ENCODE measurements around the gene RABGGTA.

RABGGTA gene

DNA sequence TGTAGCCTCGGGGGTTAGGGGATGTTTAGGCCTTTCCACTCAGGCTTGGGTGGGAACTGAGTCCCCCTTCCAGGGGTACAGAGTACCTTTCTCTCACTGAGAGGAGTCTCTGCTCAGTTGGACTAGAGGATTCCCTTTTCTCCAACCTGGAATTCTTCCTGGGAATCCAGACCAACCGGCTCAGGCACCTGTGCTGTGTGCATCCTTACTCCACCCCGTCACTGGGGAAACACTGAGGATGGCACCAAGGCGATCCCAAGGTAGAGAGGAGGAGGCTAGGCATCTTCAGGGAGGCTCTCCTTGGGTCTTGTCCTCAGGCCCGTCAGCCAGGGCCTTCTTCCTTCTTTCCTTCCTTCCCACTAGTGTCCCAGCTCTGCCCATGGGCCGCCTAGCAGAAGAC lies 7.5 kb downstream of the RABGGTA start:
- Histone ChIP-seq H3K27me3 (ENCODE audit: insufficient read depth, low read length) (no peaks in the 10 kb centered on the region), H3K36me3 (ENCODE audit: insufficient read depth, low read length) (0 out of 2 replicates have a peak, but pooled peaks cover 3% of the 10 kb centered on the region), H3K79me2 (ENCODE audit: insufficient read depth, low read length) (no peaks in the 10 kb centered on the region), H4K20me1 (ENCODE audit: insufficient read depth, low read length) (no peaks in the 10 kb centered on the region), H3K4me2 (ENCODE audit: low read length) (no peak overlapping the region), H3K9me2 (ENCODE audit: low read depth, low read length) (no peaks in the 10 kb centered on the region), H3K4me3 (ENCODE audit: low read depth, low read length, poor library complexity, severe bottlenecking) (no peak overlapping the region), H3K9ac (ENCODE audit: low read length) (no peak overlapping the region), H2AFZ (ENCODE audit: low read length) (no peak overlapping the region), H3K4me1 (ENCODE audit: insufficient read depth, low read length, severe bottlenecking) (no peaks in the 10 kb centered on the region), H3F3A (ENCODE audit: insufficient read depth, low read length) (no peaks in the 10 kb centered on the region), H3K27ac (ENCODE audit: low read depth, low read length, poor library complexity, severe bottlenecking) (no peak overlapping the region), H3K9me3 (ENCODE audit: low read length) (no peaks in the 10 kb centered on the region)
- TF ChIP-seq, protein P1, sequence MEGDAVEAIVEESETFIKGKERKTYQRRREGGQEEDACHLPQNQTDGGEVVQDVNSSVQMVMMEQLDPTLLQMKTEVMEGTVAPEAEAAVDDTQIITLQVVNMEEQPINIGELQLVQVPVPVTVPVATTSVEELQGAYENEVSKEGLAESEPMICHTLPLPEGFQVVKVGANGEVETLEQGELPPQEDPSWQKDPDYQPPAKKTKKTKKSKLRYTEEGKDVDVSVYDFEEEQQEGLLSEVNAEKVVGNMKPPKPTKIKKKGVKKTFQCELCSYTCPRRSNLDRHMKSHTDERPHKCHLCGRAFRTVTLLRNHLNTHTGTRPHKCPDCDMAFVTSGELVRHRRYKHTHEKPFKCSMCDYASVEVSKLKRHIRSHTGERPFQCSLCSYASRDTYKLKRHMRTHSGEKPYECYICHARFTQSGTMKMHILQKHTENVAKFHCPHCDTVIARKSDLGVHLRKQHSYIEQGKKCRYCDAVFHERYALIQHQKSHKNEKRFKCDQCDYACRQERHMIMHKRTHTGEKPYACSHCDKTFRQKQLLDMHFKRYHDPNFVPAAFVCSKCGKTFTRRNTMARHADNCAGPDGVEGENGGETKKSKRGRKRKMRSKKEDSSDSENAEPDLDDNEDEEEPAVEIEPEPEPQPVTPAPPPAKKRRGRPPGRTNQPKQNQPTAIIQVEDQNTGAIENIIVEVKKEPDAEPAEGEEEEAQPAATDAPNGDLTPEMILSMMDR (IDR thresholded peaks at IDR 0.05; ENCODE audit: low read length) = no peak
- no peak for TF ChIP-seq EZH2 (IDR thresholded peaks at IDR 0.05; ENCODE audit: borderline replicate concordance, low read length)

DNA sequence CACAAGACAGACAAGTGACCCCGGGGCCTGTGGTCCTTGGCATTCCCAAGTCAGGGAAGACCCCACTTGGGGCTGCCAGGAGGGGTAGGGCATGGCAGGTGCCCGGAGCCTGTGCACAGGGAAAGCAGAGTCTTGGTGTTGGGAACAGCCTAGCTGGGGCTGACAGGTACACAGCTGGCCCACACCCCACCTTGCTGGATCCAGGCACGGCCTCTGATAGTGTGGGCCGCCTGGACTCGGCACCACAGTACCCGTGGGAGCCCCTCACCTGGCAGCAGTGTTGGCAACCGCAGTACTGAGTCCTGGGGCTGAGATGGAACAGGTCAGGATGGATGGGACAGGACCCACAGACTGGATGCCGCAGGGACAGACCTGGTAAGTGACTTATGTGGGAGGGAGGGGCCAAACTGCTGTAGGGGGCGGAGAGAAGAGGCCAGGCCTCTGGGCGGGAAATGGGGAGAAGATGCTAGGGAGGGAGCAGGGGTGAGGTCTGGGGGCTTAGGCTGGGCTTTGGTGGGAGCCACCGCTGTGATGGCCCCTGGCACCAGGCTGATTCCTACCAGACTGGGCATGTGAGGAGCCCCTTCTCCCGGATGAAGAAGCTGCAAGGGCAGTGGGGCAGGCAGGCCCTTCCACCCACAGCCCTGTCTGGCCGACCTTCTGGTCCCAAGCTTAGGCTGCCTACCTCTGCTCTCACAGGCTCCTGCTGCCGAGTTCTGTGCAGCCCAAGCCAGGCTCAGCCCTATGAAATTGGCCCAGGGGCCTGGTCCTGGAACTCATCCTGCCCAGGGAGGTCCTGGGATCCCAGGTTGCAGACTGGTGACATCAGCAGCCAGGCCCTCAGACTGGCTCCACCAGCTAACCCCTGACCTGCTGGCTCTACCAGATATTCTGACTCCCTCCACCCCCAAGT lies 8.3 kb downstream of the RABGGTA start, which contains the start of gene TGM1:
TSS of gene TGM1 (minus strand) at position 357 of the 913 bp plus-strand sequence. CDS start 825 bp downstream, outside the sequence.
- Histone ChIP-seq H3K27ac (ENCODE audit: low read depth, low read length, poor library complexity, severe bottlenecking) (no peak within 1 kb of the TSS), H3F3A (ENCODE audit: insufficient read depth, low read length) (no peaks in the 10 kb centered on the region), H3K4me3 (ENCODE audit: low read depth, low read length, poor library complexity, severe bottlenecking) (no peak within 1 kb of the TSS), H3K4me1 (ENCODE audit: insufficient read depth, low read length, severe bottlenecking) (no peaks in the 10 kb centered on the region), H2AFZ (ENCODE audit: low read length) (no peak within 1 kb of the TSS), H3K79me2 (ENCODE audit: insufficient read depth, low read length) (no peaks in the 10 kb centered on the region), H3K4me2 (ENCODE audit: low read length) (no peak within 1 kb of the TSS), H3K9me2 (ENCODE audit: low read depth, low read length) (no peaks in the 10 kb centered on the region), H3K9me3 (ENCODE audit: low read length) (no peaks in the 10 kb centered on the region), H3K36me3 (ENCODE audit: insufficient read depth, low read length) (0 out of 2 replicates have a peak, but pooled peaks cover 3% of the 10 kb centered on the region), H3K9ac (ENCODE audit: low read length) (no peak within 1 kb of the TSS), H4K20me1 (ENCODE audit: insufficient read depth, low read length) (no peaks in the 10 kb centered on the region), H3K27me3 (ENCODE audit: insufficient read depth, low read length) (no peaks in the 10 kb centered on the region)
- TF ChIP-seq, protein P1 (IDR thresholded peaks at IDR 0.05; ENCODE audit: low read length) = no peak
- no peak for TF ChIP-seq EZH2 (IDR thresholded peaks at IDR 0.05; ENCODE audit: borderline replicate concordance, low read length)

DNA sequence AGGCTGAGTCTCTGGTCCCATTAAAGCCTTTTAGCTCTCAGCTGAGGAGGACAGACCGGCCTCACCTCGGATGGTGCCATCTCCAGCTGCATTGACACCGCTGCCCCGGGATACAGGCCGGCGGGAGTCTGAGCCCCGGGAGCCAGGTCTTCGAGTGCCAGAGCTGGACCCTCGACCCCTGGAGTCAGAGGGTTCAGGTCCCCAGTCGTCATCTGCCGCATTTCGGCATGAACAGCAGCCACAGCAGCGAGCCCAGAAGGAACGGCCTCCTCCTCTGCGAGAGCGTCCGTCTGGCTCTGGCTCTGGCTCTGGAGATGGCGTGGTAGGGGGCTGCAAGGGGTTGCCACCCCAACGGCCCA lies 9.4 kb downstream of the RABGGTA start:
- H3F3A ChIP-seq (ENCODE audit: insufficient read depth, low read length) = no peaks in the 10 kb centered on the region
- 0 out of 2 replicates have a peak, but pooled peaks cover 3% of the 10 kb centered on the region for H3K36me3 ChIP-seq (ENCODE audit: insufficient read depth, low read length)
- H3K4me3 ChIP-seq (ENCODE audit: low read depth, low read length, poor library complexity, severe bottlenecking) = no peak overlapping the region
- H3K79me2 ChIP-seq (ENCODE audit: insufficient read depth, low read length) = no peaks in the 10 kb centered on the region
- no peak overlapping the region for H3K4me2 ChIP-seq (ENCODE audit: low read length)
- H3K4me1 ChIP-seq (ENCODE audit: insufficient read depth, low read length, severe bottlenecking) = no peaks in the 10 kb centered on the region
- no peak overlapping the region for H3K27ac ChIP-seq (ENCODE audit: low read depth, low read length, poor library complexity, severe bottlenecking)
- no peaks in the 10 kb centered on the region for H3K9me2 ChIP-seq (ENCODE audit: low read depth, low read length)
- no peaks in the 10 kb centered on the region for H4K20me1 ChIP-seq (ENCODE audit: insufficient read depth, low read length)
- no peak overlapping the region for H2AFZ ChIP-seq (ENCODE audit: low read length)
- TF ChIP-seq EZH2 (IDR thresholded peaks at IDR 0.05; ENCODE audit: borderline replicate concordance, low read length) = no peak
- TF ChIP-seq, protein P1 (IDR thresholded peaks at IDR 0.05; ENCODE audit: low read length) = no peak
- no peak overlapping the region for H3K9ac ChIP-seq (ENCODE audit: low read length)
- H3K9me3 ChIP-seq (ENCODE audit: low read length) = no peaks in the 10 kb centered on the region
- H3K27me3 ChIP-seq (ENCODE audit: insufficient read depth, low read length) = no peaks in the 10 kb centered on the region

Data from OCI-LY1 (cell line).